ENCODE results near the gene UBE2G2.

Gene UBE2G2

DNA sequence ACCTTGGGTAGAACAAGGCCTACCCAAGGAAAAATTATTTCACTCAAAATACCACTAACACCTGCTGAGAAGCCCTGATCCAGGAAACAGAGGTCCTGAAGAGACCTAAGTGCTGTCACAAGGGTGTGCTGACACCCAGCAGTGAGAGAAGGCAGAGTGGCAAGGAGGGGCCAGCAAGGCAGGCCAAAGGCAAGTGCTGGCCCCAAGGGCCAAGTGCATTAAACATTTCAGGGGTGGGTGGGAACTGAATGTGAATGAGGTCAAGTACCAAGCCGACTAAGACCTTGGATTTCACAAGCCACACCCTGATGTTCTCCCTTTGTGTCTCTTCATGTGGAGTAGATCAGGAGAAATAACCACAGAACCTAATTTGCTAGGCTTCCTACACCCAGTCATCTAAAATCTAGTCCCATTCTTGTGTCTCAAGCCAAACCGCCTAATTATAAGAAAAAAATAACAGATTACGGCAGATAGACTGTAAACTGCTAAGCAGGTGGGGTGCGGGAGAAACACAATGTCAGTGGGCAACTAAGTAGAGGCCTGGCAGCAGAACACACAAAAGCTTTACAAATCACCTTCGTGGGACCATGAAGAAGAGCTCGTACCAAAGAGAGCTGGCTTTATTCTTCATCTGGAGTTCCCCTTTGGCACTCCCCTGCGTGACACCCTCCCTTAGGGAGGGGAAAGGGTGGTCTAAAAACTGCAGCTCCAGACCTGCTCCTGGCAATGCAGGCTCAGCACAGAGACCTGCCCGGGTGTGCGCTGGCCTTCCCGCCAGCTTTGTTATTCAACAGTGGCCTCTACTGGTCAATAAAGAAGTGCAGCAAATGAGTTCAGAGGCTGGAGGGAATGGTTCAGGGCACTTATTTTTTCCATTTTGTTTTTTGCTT is 8.7 kb downstream of the UBE2G2 start:
- no peak overlapping the region for H3K27ac ChIP-seq
- no peak for DNase-seq (ENCODE audit: low read depth, low spot score)

- DNase-seq (ENCODE audit: low read depth, low spot score): no peak
- H3K27ac ChIP-seq: no peak overlapping the region
Observed at GRCh38 chr21:44791993-44792392, 9.6 kb downstream of the UBE2G2 start.

- H3K27ac ChIP-seq: no peak overlapping the region
- no peak for DNase-seq (ENCODE audit: low read depth, low spot score)
Observed at GRCh38 chr21:44791246-44791645, 10.4 kb downstream of the UBE2G2 start.

GRCh38 chr21:44790368-44790767 is 11.3 kb downstream of the UBE2G2 start:
- no peak for DNase-seq (ENCODE audit: low read depth, low spot score)
- no peak overlapping the region for H3K27ac ChIP-seq

DNA sequence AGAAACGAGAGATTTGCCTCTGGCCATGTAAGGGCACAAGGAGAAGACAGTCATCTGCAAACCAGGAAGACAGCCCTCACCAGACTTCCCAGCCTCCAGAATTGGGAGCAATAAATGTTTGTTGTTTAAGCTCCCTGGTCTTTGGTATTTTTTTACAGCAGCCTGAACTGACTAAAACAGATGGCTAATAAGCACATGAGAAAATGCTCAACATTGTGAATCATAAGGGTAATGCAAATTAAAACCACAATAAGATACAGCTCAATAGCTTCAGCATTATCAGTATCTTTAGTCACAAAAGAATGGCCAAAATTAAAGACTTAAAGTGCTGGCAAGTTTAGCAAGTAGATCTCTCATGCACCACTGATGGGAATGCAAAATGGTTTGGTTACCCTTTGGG is 11.7 kb downstream of the UBE2G2 start:
- no peak overlapping the region for H3K27ac ChIP-seq
- no peak for DNase-seq (ENCODE audit: low read depth, low spot score)

GRCh38 chr21:44785620-44786335 is 15.8 kb downstream of the UBE2G2 start:
- no peak for DNase-seq (ENCODE audit: low read depth, low spot score)
- H3K27ac ChIP-seq: no peak overlapping the region

DNA sequence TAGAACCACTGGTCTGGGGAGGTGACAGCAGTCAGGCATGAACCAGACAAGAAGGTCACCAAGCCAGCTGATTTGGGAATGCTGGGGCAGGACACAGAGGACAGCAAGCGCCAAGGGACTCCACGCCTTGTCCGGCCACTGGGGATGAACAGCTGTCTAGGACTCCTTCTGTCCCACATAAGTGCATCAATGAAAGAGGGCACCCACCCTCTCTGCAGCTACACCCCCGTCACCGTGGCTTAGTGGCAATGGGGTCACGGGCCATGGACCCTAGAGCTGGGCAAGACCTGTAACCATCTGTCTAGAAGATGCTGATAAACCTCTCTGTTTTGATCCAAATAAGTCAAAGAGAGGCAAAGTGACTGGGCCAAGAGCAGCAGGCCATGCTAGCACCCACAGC is 16.8 kb downstream of the UBE2G2 start:
- DNase-seq (ENCODE audit: low read depth, low spot score): no peak
- H3K27ac ChIP-seq: no peak overlapping the region

DNA sequence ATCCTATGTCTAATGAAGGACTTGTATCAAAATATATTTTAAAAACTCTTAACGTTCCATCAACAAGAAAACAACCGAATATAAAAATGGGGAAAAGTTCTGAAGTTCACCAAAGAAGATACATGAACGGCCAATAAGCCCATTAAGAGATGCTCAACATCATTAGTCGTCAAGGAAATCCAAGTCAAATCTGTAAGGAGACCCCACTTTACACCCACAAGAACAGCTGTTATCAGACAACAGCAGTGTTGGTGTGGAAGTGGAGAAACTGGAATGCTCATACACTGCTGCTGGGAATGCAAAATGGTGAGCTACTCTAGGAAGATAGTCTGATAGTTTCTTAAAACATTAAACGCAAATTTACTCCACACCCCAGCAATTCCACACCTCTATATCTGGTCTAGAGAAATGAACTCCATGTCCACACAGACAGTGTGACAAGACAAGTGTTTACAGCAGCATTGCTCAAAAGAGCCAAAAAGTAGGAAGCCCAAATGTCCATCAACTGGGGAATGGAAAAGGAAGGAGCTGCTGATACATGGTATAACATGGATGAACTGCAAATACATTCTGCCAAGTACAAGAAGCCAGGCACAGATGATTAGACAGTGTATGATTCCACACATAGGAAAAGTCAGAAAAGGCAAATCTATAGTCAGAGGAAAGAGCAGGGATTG is 18.5 kb downstream of the UBE2G2 start:
- H3K27ac ChIP-seq: no peak overlapping the region
- no peak for DNase-seq (ENCODE audit: low read depth, low spot score)

DNA sequence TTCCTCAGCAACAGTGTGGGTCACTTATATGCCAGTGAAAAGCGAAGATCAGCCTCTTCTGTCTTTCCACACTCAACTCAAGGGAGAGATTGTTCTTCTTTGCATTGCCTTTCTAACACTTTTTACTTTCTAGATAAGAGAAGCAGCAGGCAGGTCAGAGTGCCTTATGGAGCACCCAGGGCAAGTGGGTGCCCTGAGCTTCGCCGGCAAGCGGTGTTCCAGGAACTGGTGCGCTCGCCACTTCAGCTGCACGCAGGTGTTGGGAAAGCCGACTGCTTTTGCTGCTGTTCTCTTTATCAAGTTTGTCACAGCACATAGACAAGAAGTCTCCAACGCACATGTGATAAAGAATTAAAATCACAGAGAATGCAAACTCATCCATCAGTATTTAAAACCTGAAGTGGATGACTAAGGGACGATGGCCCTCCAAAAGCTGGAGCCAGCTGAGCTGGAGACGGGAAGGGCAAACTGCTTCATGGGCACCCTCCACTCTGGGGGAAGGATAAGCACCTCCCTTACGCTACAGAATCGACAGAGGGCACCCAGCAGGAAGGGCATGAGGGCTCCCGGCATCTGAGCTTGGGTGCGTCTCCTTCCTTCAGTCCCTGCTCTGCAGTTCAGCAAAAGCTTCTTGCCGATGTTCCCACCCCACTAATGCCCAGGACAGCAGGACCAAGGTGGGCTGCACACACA is 20.7 kb downstream of the UBE2G2 start:
- no peak overlapping the region for H3K27ac ChIP-seq
- no peak for DNase-seq (ENCODE audit: low read depth, low spot score)

DNA sequence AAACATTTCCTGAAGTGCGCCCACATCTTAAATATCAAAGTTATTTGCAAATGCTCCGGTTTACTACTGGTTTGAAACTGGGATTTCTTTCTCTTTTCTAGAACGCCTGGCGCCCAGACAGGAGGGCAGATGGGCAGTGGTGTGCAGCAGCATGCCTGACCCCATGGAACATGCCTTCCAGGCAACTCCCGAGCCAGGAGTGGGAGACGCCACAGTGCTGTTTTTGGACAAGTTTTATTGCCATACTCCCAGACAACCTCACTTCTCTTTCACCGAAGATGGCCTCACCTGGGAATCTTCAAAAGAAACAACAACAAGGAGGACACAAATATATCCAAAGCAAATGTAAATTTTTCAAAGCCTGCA is 21.5 kb downstream of the UBE2G2 start:
- H3K27ac ChIP-seq: no peak overlapping the region
- DNase-seq (ENCODE audit: low read depth, low spot score): no peak

- no peak for DNase-seq (ENCODE audit: low read depth, low spot score)
- no peak overlapping the region for H3K27ac ChIP-seq
Observed at GRCh38 chr21:44779417-44780136, 22.0 kb downstream of the UBE2G2 start.

DNA sequence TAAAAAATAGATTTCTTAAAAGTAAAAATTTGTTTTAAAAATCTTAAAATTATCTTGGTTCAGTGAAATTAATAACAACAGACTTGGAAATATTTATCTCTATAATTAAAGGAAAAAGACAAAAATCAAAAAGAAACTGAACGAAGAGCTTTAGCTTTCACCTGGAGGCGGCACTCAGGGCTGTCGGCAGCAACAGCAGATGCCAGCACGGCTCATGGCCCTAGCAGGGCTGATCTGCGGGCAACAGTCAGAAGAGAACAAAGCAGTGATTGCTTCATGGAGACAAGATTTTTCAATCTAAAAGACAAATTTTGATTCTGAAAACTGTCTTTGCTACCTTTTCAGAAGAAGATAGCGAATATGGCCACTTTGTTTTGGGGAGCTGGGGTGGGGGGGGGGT is 22.6 kb downstream of the UBE2G2 start:
- no peak overlapping the region for H3K27ac ChIP-seq
- no peak for DNase-seq (ENCODE audit: low read depth, low spot score)

GRCh38 chr21:44778499-44778911 is 23.1 kb downstream of the UBE2G2 start:
- no peak for DNase-seq (ENCODE audit: low read depth, low spot score)

GRCh38 chr21:44778094-44778493 is 23.5 kb downstream of the UBE2G2 start:
- no peak for DNase-seq (ENCODE audit: low read depth, low spot score)
- H3K27ac ChIP-seq: no peak overlapping the region

More at GRCh38 chr21:44778499-44778911, 23.1 kb downstream of the UBE2G2 start:
- H3K27ac ChIP-seq: no peak overlapping the region

- DNase-seq (ENCODE audit: low read depth, low spot score): no peak
- H3K27ac ChIP-seq: no peak overlapping the region
Observed at GRCh38 chr21:44774972-44775371, 26.6 kb downstream of the UBE2G2 start.

GRCh38 chr21:44773291-44773932 is 28.2 kb downstream of the UBE2G2 start:
- DNase-seq (ENCODE audit: low read depth, low spot score): peak; percentile 37
- no peak overlapping the region for H3K27ac ChIP-seq

DNA sequence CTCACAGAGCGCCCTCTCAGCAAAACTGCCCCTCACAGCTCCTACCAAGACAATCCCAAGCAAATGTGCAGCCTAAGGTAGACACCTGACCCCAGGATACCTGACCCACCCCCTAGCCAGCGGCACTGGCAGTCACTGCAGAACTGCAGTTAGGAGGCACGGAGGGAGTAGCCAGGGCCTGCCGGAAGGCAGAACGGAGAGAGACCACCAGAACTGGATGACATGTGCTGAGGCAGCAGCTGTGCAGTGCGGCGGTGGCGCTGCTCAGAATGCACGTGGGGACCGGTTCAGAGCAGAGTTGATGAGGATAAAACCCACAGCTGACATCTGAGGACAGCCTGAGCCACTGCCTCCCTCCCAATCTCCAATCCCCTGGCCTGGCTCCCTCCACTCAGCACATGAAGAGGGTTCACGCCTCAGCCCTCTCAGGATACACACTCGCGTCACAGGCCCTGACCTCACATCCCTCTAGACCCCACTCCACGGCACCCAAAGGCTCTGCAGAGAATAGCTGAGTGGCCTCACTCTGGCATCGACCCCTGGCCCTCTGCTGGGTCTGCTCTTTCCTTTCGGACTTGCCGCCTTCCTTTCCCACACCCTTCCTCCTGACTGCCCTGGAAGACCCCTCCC is 29.6 kb downstream of the UBE2G2 start:
- no peak overlapping the region for H3K27ac ChIP-seq
- no peak for DNase-seq (ENCODE audit: low read depth, low spot score)

DNA sequence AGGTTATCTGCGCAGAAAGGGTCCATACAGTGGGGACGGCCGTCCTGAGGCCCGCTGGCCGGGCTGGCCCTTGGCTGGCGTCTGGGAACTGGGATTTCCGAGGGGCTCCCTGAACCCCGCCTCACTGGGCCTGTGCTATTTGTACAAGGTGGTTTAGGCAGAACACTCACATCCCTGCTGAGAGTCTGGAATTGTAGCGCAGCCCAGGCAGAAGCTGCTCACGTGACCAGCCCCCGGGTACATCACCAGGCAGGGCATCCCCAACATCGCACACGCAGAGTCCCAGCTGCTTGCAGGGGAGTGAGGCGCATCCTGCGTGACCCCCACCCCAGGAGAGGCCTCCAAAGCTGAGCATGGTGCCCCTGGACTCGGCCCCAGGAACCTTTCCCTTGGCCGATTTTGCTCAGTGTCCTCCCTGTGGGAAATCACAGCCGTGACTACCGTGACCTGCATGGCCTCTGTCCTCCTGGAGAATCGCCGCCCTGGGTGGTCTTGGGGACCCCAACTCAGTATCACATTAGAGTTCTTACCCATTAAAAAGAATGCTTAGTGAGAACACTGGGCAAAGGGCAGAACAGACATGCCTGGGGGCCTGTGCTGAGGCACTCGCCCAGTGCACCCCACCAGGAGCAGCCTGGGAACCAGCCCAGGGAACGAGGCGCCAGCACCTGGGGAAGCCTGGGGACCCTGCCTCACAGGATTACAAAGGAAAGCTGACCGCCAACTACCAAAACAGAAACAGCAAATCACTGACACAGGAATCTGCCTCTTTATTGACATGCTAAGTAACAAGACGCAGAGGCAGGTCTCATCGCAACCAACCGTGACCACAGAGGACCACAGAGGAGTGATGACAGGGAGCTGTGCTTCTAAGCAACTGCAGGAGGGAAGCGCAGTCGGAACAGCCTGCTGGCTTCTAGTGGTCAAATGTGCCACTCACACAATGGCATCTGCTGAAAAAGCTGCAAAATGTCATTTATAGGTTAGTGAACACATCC is 33.5 kb downstream of the UBE2G2 start:
- H3K27ac ChIP-seq: no peak overlapping the region
- no peak for DNase-seq (ENCODE audit: low read depth, low spot score)

Data from epithelial cell of prostate (primary cell).